Ureter (tissue), 1 donor: ENCODE measurements around the gene FEV. TPM values are rescaled to one million over a fixed set of nuclear protein-coding genes. Genes with fewer than 3 reads are reported as not detected.
"Not testable (repeated sequence)": the region's sequence is repeated elsewhere in the genome, so short reads cannot be mapped to it uniquely, and the experiment has no call there.

Source experiments
- DNase-seq: peaks from one replicate; pipeline ENCODE4 v3.0.0-alpha.2; 2020; ENCODE audit warnings: low spot score
- total RNA-seq: library from RNA; stranded (reverse); gene quantifications from one replicate; pipeline ENCODE4 v1.2.4, GENCODE V29; 2023
- donor health status: DM: yes; HTN: yes; CAD: no.

FEV gene
- total RNA-seq, 1 donor from 2014 or later, result not detected

- not testable (repeated sequence) for DNase-seq
Observed at GRCh38 chr2:218931751-218932150, 53.2 kb downstream of the FEV start.

Other genes starting within 250 kb of the FEV start
- 16.4 TPM for gene CYP27A1, start 203.0 kb downstream of the FEV start, total RNA-seq
- not detected for gene PRKAG3, start 153.4 kb downstream of the FEV start, total RNA-seq
- gene WNT6, start 125.4 kb downstream of the FEV start, total RNA-seq, result 0.78 TPM
- 4.0 TPM for gene WNT10A, start 104.3 kb downstream of the FEV start, total RNA-seq
- gene CDK5R2, start 25.5 kb downstream of the FEV start, total RNA-seq, result not detected
- gene CRYBA2, start 8.2 kb upstream of the FEV start, total RNA-seq, result not detected
- gene CFAP65, start 56.3 kb upstream of the FEV start, total RNA-seq, result not detected
- not detected for gene IHH, start 75.7 kb upstream of the FEV start, total RNA-seq
- gene NHEJ1, start 175.6 kb upstream of the FEV start, total RNA-seq, result 13.9 TPM
- 1.6 TPM for gene SLC23A3, start 184.8 kb upstream of the FEV start, total RNA-seq
- gene CNPPD1, start 191.7 kb upstream of the FEV start, total RNA-seq, result 56.4 TPM
- gene RETREG2, start 193.1 kb upstream of the FEV start, total RNA-seq, result 79.6 TPM
- 28.7 TPM for gene ZFAND2B, start 221.6 kb upstream of the FEV start, total RNA-seq
- gene ABCB6, start 233.8 kb upstream of the FEV start, total RNA-seq, result 36.1 TPM
- 31.6 TPM for gene ATG9A, start 244.5 kb upstream of the FEV start, total RNA-seq
- gene ANKZF1, start 244.6 kb upstream of the FEV start, total RNA-seq, result 73.1 TPM